GM23338 (cell line): Measurements from ENCODE around the gene CYFIP2. TPM values are rescaled to one million over a fixed set of nuclear protein-coding genes. Genes with fewer than 3 reads are reported as not detected.

Experiments used
- ATAC-seq: fragments of 200-7000 bp; cut with Tn5 transposase; 3 replicates; pipeline ENCODE4 v1.9.1; 2020
- DNase-seq: peaks from one replicate; pipeline ENCODE4 v3.0.0-alpha.2; 2015; ENCODE audit warnings: low spot score
- H2AFZ ChIP-seq: fragments of 200-600 bp; sonication (generic); 2 replicates; pipeline ENCODE4 v1.8.0; 2016; ENCODE audit warnings: antibody characterized with exemption, mild to moderate bottlenecking, moderate library complexity
- H3F3A ChIP-seq: fragments of 200-600 bp; sonication (generic); replicated peaks from 2 replicates; pipeline ENCODE4 v1.8.0; 2017; ENCODE audit warnings: antibody characterized with exemption, mixed run types, low read depth
- H3K27ac ChIP-seq: fragments of 200-600 bp; sonication (generic); 2 replicates; pipeline ENCODE4 v1.6.1; 2016; ENCODE audit warnings: low read depth
- H3K27me3 ChIP-seq: fragments of 200-600 bp; sonication (generic); 2 replicates; pipeline ENCODE4 v1.8.0; 2016; ENCODE audit warnings: mild to moderate bottlenecking, mixed run types, moderate library complexity; ENCODE audit not compliant: insufficient read depth
- H3K36me3 ChIP-seq: fragments of 200-600 bp; sonication (generic); 2 replicates; pipeline ENCODE4 v1.8.0; 2016; ENCODE audit warnings: mild to moderate bottlenecking; ENCODE audit not compliant: insufficient read depth
- H3K4me1 ChIP-seq: fragments of 200-600 bp; sonication (generic); 2 replicates; pipeline ENCODE4 v1.8.0; 2016; ENCODE audit warnings: mild to moderate bottlenecking, moderate library complexity; ENCODE audit not compliant: insufficient read depth
- H3K4me2 ChIP-seq: fragments of 200-600 bp; sonication (generic); 2 replicates; pipeline ENCODE4 v1.7.1; 2017; ENCODE audit warnings: mixed run types
- H3K4me3 ChIP-seq: fragments of 200-600 bp; sonication (generic); 2 replicates; pipeline ENCODE4 v1.6.1; 2016; ENCODE audit warnings: mixed run types
- H3K79me2 ChIP-seq: fragments of 200-600 bp; sonication (generic); replicated peaks from 2 replicates; pipeline ENCODE4 v1.8.0; 2017; ENCODE audit warnings: mild to moderate bottlenecking; ENCODE audit not compliant: insufficient read depth
- H3K9me2 ChIP-seq: fragments of 200-600 bp; sonication (generic); 2 replicates; pipeline ENCODE4 v1.8.0; 2017; ENCODE audit not compliant: insufficient read depth
- H4K20me1 ChIP-seq: fragments of 200-600 bp; sonication (generic); replicated peaks from 2 replicates; pipeline ENCODE4 v1.8.0; 2017; ENCODE audit warnings: mild to moderate bottlenecking; ENCODE audit not compliant: insufficient read depth
- H3K27ac Mint-ChIP-seq: 2 replicates; pipeline ENCODE4 v1.8.0; 2020; ENCODE audit warnings: inconsistent platforms, mild to moderate bottlenecking, moderate library complexity, mixed read lengths
- H3K27me3 Mint-ChIP-seq: 3 replicates; pipeline ENCODE4 v1.8.0; 2022; ENCODE audit warnings: low read depth, mild to moderate bottlenecking, moderate library complexity, mixed read lengths, inconsistent platforms; ENCODE audit not compliant: insufficient read depth, poor library complexity
- H3K36me3 Mint-ChIP-seq: 3 replicates; pipeline ENCODE4 v1.8.0; 2021; ENCODE audit warnings: low read depth, mild to moderate bottlenecking, inconsistent platforms, moderate library complexity, mixed read lengths
- H3K4me1 Mint-ChIP-seq: 3 replicates; pipeline ENCODE4 v1.8.0; 2020; ENCODE audit warnings: mild to moderate bottlenecking, inconsistent platforms, mixed read lengths
- H3K4me3 Mint-ChIP-seq: 3 replicates; pipeline ENCODE4 v1.8.0; 2021; ENCODE audit warnings: moderate library complexity, mild to moderate bottlenecking, inconsistent platforms, mixed read lengths
- H3K9me3 Mint-ChIP-seq: 3 replicates; pipeline ENCODE4 v1.8.0; 2020; ENCODE audit warnings: moderate library complexity, mild to moderate bottlenecking, inconsistent platforms, mixed read lengths
- CREB1 ChIP-seq: fragments of 250-450 bp; sonication (Bioruptor Pico); IDR thresholded peaks from 2 replicates; pipeline ENCODE4 v1.5.0; 2020; ENCODE audit warnings: low read depth, mild to moderate bottlenecking, moderate library complexity
- EZH2phosphoT487 ChIP-seq: fragments of 200-600 bp; sonication (generic); IDR thresholded peaks from one replicate; pipeline ENCODE4 v1.8.1; 2018; ENCODE audit warnings: antibody characterized with exemption; ENCODE audit not compliant: unreplicated experiment
- JUNB ChIP-seq: IDR thresholded peaks from one replicate; pipeline ENCODE4 v1.6.1; 2016; ENCODE audit warnings: antibody characterized with exemption; ENCODE audit not compliant: unreplicated experiment
- NANOG ChIP-seq: IDR thresholded peaks from 2 replicates; pipeline ENCODE4 v1.6.1; 2016; ENCODE audit warnings: antibody characterized with exemption, borderline replicate concordance
- POLR2AphosphoS5 ChIP-seq: IDR thresholded peaks from 2 replicates; pipeline ENCODE4 v1.6.1; 2016; ENCODE audit warnings: antibody characterized with exemption, low read depth
- ZNF114 ChIP-seq: fragments of 250-450 bp; sonication (Bioruptor Pico); IDR thresholded peaks from 2 replicates; pipeline ENCODE4 v1.5.0; 2020; ENCODE audit warnings: mild to moderate bottlenecking, moderate library complexity
- polyA plus RNA-seq: library from polyadenylated mRNA; unstranded; fragments of >200 nt; fragmentation: Nextera tagmentation; extraction: Ambion mirVana; gene quantifications from 2 replicates; pipeline ENCODE4 v1.2.1, GENCODE V29; 2016
- total RNA-seq: library from RNA; depleted of rRNA; stranded (reverse); fragments of >200 nt; shearing (Covaris generic); gene quantifications from 2 replicates; pipeline ENCODE4 v1.2.3, GENCODE V29; 2014
- TF ChIP-seq, protein P1 (sequence below): fragments of 250-450 bp; sonication (Bioruptor Pico); IDR thresholded peaks from 2 replicates; pipeline ENCODE4 v1.5.0; 2020; ENCODE audit warnings: mild to moderate bottlenecking, moderate library complexity
- TF ChIP-seq, protein P2 (sequence below), 2 experiments: fragments of 200-600 bp in 1 of 2; sonication (generic) in 1 of 2; conservative IDR thresholded peaks; 2 replicates each; pipeline versions ENCODE4 v1.5.1 to v1.6.1; 2016 to 2017; ENCODE audit warnings: antibody characterized with exemption in 2 of 2, low read depth in 2 of 2, mild to moderate bottlenecking in 2 of 2, moderate library complexity in 1 of 2

CYFIP2 gene
- total and polyA plus RNA-seq, 2 experiments from 2014 or later, result 54.1 to 98.4 TPM

DNA sequence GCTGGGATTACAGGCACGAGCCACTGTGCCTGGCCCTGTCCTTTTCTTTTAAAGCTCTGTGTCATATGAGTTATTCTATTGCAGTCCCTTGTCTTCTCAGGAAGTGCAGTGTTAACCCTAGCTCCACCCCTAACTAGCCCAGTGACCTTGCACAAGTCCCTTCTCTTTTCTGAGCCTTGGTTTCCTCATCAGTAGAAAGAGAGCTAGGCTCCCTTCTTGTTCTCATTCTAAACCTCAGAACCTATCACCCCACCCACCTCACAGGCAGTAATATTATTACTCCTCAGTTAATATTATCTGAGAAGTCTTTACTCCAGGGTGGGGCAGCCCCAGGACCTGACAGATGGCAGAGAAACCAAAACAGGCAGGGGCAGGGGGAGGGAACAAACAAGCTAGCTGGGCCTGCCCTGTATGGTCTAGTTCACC, 7.2 kb downstream of the CYFIP2 start (continued):
- TF ChIP-seq, protein P1, sequence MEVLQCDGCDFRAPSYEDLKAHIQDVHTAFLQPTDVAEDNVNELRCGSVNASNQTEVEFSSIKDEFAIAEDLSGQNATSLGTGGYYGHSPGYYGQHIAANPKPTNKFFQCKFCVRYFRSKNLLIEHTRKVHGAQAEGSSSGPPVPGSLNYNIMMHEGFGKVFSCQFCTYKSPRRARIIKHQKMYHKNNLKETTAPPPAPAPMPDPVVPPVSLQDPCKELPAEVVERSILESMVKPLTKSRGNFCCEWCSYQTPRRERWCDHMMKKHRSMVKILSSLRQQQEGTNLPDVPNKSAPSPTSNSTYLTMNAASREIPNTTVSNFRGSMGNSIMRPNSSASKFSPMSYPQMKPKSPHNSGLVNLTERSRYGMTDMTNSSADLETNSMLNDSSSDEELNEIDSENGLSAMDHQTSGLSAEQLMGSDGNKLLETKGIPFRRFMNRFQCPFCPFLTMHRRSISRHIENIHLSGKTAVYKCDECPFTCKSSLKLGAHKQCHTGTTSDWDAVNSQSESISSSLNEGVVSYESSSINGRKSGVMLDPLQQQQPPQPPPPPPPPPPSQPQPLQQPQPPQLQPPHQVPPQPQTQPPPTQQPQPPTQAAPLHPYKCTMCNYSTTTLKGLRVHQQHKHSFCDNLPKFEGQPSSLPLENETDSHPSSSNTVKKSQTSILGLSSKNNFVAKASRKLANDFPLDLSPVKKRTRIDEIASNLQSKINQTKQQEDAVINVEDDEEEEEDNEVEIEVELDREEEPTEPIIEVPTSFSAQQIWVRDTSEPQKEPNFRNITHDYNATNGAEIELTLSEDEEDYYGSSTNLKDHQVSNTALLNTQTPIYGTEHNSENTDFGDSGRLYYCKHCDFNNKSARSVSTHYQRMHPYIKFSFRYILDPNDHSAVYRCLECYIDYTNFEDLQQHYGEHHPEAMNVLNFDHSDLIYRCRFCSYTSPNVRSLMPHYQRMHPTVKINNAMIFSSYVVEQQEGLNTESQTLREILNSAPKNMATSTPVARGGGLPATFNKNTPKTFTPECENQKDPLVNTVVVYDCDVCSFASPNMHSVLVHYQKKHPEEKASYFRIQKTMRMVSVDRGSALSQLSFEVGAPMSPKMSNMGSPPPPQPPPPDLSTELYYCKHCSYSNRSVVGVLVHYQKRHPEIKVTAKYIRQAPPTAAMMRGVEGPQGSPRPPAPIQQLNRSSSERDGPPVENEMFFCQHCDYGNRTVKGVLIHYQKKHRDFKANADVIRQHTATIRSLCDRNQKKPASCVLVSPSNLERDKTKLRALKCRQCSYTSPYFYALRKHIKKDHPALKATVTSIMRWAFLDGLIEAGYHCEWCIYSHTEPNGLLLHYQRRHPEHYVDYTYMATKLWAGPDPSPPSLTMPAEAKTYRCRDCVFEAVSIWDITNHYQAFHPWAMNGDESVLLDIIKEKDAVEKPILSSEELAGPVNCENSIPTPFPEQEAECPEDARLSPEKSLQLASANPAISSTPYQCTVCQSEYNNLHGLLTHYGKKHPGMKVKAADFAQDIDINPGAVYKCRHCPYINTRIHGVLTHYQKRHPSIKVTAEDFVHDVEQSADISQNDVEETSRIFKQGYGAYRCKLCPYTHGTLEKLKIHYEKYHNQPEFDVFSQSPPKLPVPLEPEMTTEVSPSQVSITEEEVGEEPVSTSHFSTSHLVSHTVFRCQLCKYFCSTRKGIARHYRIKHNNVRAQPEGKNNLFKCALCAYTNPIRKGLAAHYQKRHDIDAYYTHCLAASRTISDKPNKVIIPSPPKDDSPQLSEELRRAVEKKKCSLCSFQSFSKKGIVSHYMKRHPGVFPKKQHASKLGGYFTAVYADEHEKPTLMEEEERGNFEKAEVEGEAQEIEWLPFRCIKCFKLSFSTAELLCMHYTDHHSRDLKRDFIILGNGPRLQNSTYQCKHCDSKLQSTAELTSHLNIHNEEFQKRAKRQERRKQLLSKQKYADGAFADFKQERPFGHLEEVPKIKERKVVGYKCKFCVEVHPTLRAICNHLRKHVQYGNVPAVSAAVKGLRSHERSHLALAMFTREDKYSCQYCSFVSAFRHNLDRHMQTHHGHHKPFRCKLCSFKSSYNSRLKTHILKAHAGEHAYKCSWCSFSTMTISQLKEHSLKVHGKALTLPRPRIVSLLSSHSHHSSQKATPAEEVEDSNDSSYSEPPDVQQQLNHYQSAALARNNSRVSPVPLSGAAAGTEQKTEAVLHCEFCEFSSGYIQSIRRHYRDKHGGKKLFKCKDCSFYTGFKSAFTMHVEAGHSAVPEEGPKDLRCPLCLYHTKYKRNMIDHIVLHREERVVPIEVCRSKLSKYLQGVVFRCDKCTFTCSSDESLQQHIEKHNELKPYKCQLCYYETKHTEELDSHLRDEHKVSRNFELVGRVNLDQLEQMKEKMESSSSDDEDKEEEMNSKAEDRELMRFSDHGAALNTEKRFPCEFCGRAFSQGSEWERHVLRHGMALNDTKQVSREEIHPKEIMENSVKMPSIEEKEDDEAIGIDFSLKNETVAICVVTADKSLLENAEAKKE (CRISPR knock-in tag), result no peak
- TF ChIP-seq, protein P2, sequence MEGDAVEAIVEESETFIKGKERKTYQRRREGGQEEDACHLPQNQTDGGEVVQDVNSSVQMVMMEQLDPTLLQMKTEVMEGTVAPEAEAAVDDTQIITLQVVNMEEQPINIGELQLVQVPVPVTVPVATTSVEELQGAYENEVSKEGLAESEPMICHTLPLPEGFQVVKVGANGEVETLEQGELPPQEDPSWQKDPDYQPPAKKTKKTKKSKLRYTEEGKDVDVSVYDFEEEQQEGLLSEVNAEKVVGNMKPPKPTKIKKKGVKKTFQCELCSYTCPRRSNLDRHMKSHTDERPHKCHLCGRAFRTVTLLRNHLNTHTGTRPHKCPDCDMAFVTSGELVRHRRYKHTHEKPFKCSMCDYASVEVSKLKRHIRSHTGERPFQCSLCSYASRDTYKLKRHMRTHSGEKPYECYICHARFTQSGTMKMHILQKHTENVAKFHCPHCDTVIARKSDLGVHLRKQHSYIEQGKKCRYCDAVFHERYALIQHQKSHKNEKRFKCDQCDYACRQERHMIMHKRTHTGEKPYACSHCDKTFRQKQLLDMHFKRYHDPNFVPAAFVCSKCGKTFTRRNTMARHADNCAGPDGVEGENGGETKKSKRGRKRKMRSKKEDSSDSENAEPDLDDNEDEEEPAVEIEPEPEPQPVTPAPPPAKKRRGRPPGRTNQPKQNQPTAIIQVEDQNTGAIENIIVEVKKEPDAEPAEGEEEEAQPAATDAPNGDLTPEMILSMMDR (conservative IDR thresholded peaks at IDR 0.05; ENCODE audit: low read depth in 2 of 2), result no peak
- TF ChIP-seq POLR2AphosphoS5 (no peak), CREB1 (CRISPR knock-in tag) (no peak), JUNB (no peak)

DNA sequence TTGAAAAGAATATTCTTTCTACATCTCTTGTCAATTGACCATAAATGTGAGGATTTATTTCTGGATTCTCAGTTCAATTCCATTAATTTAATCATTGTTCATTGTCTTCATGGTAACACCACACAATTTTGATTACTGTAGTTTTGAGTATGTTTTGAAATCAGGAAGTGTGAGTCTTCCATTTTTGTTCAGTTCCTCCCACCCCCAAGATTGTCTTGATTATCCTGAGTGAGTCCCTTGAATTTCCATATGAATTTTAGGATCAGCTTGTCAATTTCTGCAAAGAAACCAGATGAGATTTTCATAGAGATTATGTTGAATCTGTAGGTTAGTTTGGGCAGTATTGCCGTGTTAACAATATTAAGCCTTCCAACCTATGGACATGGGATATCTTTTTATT, 9.5 kb downstream of the CYFIP2 start:
- Histone ChIP-seq H4K20me1 (peaks cover 10% of the 10 kb centered on the region), H3K4me2 (no peak overlapping the region), H3F3A (no peaks in the 10 kb centered on the region), H3K9me2 (no peaks in the 10 kb centered on the region), H3K36me3 (no peaks in the 10 kb centered on the region), H3K4me1 (peaks cover 2% of the 10 kb centered on the region; the same call in 1 of the 2 replicates), H3K27me3 (no peaks in the 10 kb centered on the region), H3K79me2 (peaks cover 98% of the 10 kb centered on the region), H2AFZ (no peak overlapping the region), H3K4me3 (no peak overlapping the region), H3K27ac (no peak overlapping the region)
- DNase-seq, result no peak
- Mint-ChIP-seq H3K9me3 (no peaks in the 10 kb centered on the region), H3K27me3 (peaks cover 3% of the 10 kb centered on the region), H3K27ac (no peak overlapping the region), H3K4me3 (no peak overlapping the region), H3K4me1 (peaks cover 2% of the 10 kb centered on the region; the same call in 1 of the 3 replicates), H3K36me3 (no peaks in the 10 kb centered on the region)
- ATAC-seq, result no peak
- TF ChIP-seq ZNF114 (CRISPR knock-in tag), result no peak
- TF ChIP-seq, protein P1 (CRISPR knock-in tag), result no peak
- TF ChIP-seq CREB1 (CRISPR knock-in tag), result no peak
- TF ChIP-seq EZH2phosphoT487, result no peak
- no peak for TF ChIP-seq NANOG
